ENCODE results near the gene SERTAD1.

DNA sequence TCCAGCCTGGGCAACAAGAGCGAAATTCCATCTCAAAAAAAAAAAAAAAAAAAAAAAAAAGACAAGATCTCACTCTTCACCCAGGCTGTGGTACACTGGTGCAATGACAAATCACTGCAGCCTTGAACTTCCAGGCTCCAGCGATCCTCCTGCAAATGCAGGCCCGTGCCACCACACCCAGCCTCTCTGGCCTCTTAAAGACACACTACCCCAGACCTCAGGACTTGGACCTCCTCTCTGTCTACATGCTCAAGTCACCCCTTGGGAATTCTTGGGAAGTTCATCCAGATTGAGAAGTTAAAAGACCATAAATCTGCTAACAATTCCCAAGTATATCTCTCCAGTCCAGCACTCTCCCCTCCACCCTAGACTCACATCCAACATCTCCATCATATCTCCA, 25.2 kb downstream of the SERTAD1 start:
- TF ChIP-seq POLR2A (IDR thresholded peaks at IDR 0.05) (no peak), POLR2AphosphoS5 (IDR thresholded peaks at IDR 0.05) (no peak)
- TF ChIP-seq, protein P1, sequence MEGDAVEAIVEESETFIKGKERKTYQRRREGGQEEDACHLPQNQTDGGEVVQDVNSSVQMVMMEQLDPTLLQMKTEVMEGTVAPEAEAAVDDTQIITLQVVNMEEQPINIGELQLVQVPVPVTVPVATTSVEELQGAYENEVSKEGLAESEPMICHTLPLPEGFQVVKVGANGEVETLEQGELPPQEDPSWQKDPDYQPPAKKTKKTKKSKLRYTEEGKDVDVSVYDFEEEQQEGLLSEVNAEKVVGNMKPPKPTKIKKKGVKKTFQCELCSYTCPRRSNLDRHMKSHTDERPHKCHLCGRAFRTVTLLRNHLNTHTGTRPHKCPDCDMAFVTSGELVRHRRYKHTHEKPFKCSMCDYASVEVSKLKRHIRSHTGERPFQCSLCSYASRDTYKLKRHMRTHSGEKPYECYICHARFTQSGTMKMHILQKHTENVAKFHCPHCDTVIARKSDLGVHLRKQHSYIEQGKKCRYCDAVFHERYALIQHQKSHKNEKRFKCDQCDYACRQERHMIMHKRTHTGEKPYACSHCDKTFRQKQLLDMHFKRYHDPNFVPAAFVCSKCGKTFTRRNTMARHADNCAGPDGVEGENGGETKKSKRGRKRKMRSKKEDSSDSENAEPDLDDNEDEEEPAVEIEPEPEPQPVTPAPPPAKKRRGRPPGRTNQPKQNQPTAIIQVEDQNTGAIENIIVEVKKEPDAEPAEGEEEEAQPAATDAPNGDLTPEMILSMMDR (IDR thresholded peaks at IDR 0.05 in 8 of 11, conservative IDR thresholded peaks at IDR 0.05 in 3 of 11): no peak
